SH-SY5Y (cell line): ENCODE data around the gene TXNRD1.

Experiments used
- GATA2 ChIP-seq: IDR thresholded peaks from 2 replicates; pipeline ENCODE4 v1.6.1; 2011; ENCODE audit warnings: mild to moderate bottlenecking, low read depth, low read length
- GATA3 ChIP-seq: IDR thresholded peaks from 2 replicates; pipeline ENCODE4 v1.6.1; 2011; ENCODE audit warnings: low read depth, mild to moderate bottlenecking, low read length, moderate library complexity

The TXNRD1 gene

DNA sequence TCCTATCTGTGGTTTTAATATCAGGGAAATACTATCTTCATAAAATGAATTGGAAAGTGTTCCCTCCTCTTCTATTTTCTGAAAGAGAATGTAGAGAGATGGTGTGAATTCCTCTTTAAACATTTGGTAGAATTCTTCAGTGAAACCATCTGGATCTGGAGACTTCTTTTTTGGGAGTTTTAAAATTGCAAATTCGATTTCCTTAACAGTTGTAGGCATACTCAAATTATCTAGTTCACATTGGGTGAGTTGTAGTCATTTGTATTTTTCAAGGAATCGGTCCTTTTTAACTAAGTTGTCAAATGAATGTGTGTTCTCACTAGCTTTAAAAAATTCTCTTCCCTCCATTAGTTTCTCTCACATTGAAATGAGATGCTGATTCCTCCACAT is 165.8 kb downstream of the TXNRD1 start:
- TF ChIP-seq GATA3: no peak
- no peak for TF ChIP-seq GATA2

DNA sequence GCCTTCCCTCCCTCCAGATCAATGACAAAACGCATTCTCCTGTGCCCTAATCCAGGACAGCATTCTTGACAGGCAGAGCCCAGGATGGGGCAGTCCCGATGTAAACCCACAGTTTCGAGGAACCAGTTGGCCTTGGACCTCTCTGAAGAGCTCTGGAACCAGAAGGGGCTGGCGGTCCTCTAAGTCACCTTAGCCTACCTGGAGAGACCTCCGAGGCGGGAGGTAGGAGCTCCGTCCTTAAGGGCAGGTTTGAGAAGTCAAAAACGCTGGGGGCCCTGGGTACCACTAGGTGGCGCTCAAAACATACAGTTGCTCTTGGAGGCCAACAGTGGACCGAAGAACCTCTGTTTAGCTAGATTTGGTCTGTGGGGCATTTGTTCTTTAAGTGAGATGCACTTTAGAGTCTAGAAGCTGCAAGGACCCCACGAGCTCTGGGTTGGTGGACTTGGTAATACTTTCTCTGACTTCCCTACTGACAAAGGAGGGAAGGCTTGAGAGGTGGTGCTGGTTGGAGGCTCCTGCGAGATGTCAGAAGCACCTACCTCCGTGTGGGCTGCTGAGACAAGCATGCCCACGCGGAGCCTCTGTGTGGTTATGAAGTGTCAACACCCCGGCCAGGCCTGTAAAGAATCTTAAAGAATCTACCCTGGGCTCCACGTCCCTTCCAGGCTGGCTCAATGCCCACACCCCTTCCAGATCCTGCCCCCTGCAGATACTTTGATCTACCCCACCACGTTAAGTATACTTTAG is 166.3 kb downstream of the TXNRD1 start:
- TF ChIP-seq GATA3: no peak

DNA sequence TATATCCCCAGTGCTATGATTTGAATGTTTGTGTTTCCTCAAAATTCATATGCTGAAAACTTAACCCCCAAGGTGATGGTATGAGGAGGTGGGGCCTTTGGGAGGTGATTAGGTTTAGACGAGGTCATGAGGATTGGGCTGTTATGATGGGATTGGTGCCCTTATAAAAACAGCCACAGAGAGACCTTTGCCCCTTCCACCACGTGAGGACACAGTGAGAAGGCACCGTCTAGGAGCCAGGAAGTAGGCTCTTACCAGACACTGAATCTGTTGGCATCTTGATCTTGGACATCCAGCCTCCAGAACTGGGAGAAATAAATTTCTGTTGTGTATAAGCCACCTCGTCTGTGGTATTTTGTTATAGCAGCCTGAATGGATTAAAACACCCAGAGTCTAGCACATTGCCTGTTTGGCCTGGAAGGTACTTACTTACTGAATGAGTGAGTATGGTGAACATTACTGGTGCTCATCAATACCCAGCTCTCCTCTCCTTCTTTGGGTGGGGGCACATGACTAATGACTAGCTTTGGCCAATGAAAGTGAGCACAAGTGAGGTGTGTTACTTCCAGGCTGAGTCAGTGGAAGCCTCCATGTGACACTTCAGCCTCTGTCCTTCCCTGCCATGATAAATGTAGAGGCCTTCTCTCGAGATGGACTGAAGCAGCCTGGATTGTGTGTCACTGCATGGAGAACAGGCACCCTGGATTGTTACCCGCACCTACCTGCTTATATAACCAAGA is 168.7 kb downstream of the TXNRD1 start:
- TF ChIP-seq GATA3 (no peak), GATA2 (no peak)

DNA sequence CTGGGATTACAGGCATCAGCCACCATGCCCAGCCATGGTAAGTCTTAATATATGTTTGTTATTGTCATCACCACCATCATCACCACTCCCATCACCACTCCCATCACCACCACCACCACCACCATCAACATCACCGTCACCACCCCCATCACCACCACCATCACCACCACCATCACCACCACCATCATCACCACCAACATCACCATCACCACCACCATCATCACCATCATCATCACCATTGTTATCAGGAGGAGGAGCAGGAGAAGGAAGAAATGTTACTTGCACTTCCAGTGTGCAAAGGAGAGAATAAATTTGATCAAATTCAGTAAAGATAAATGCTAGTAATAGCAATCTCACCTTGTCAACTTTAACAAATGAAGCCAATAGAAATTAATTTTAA is 169.9 kb downstream of the TXNRD1 start:
- TF ChIP-seq GATA3 (no peak), GATA2 (no peak)

DNA sequence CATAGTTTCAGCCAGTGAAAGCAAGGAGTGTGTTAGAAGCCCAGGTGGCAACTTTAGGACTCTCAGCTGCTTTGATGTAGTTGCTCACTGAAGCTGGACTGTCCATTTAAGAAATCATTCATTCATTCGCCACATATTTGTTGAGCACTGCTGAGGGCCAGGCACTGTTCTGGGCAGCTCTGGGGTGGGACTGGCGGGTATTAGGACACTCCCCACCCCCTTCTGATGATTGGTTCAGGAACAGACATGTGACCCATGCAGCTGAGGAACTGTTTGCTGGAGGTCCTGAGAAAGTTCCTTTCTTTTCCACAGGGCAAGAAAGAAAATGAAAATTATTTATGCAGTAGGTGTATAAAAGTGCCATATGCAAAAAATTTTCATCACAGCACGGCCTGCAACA is 170.9 kb downstream of the TXNRD1 start:
- TF ChIP-seq GATA3: no peak
- TF ChIP-seq GATA2: no peak

DNA sequence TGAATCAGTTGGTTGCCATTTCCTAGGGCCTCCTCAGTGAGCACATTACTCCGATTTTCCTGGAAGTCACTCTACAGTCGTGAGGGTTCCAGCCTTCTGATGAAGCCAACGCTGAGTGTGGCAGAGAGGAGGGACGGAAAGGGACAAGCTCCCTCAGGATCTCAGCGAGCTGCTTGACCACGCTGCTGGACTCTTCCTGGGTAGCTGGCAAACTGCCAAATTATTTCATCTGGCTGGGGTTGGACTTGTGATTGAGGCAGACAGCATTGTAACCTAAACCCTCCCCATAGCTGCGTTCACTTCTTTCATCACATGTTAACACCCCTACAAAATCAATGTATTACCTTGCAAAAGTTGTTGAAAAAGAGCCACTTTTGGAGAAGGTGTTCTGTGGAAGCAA is 171.6 kb downstream of the TXNRD1 start:
- TF ChIP-seq GATA3 (no peak), GATA2 (no peak)
